HG03039 (cell line): Measurements from ENCODE around the gene ANKRD40.

Experiments used
- ATAC-seq: cut with Tn5 transposase; IDR thresholded peaks from one replicate; pipeline ENCODE4 v1.9.1; 2021; ENCODE audit warnings: mild to moderate bottlenecking, moderate library complexity; ENCODE audit not compliant: unreplicated experiment

ANKRD40 gene

GRCh38 chr17:50672831-50673551 is 34.7 kb downstream of the ANKRD40 start:
- ATAC-seq = no peak

- ATAC-seq = no peak
Measured at GRCh38 chr17:50672071-50672470, 35.6 kb downstream of the ANKRD40 start.

GRCh38 chr17:50668838-50669581 is 38.7 kb downstream of the ANKRD40 start:
- no peak for ATAC-seq

- no peak for ATAC-seq
Measured at GRCh38 chr17:50668025-50668837, 39.5 kb downstream of the ANKRD40 start.

GRCh38 chr17:50667259-50668024 is 40.3 kb downstream of the ANKRD40 start:
- no peak for ATAC-seq

- no peak for ATAC-seq
Measured at GRCh38 chr17:50666316-50666715, 41.4 kb downstream of the ANKRD40 start.

- ATAC-seq = no peak
Measured at GRCh38 chr17:50665838-50666237, 41.9 kb downstream of the ANKRD40 start.

GRCh38 chr17:50664788-50665458 is 42.8 kb downstream of the ANKRD40 start:
- no peak for ATAC-seq

GRCh38 chr17:50663812-50664374 is 43.8 kb downstream of the ANKRD40 start:
- no peak for ATAC-seq

- ATAC-seq = no peak
Measured at GRCh38 chr17:50662632-50663225, 45.0 kb downstream of the ANKRD40 start.

GRCh38 chr17:50661795-50662391 is 45.8 kb downstream of the ANKRD40 start:
- ATAC-seq = no peak

GRCh38 chr17:50661348-50661747 is 46.4 kb downstream of the ANKRD40 start:
- ATAC-seq = no peak

- ATAC-seq = no peak
Measured at GRCh38 chr17:50660887-50661345, 46.8 kb downstream of the ANKRD40 start.

- no peak for ATAC-seq
Measured at GRCh38 chr17:50660042-50660886, 47.5 kb downstream of the ANKRD40 start.

- no peak for ATAC-seq
Measured at GRCh38 chr17:50659179-50659578, 48.5 kb downstream of the ANKRD40 start.

GRCh38 chr17:50658616-50659015 is 49.1 kb downstream of the ANKRD40 start:
- ATAC-seq = no peak

GRCh38 chr17:50657627-50658026 is 50.1 kb downstream of the ANKRD40 start:
- ATAC-seq = no peak

GRCh38 chr17:50657054-50657453 is 50.7 kb downstream of the ANKRD40 start:
- no peak for ATAC-seq
